NCI-H187 treated with DMSO at 0.1 percent for 48 hours (cell line): ENCODE results near the gene C5.

ENCODE experiments used
- DNase-seq: peaks from one replicate; lab custom pipeline; 2025; lab: John Stamatoyannopoulos, UW

C5 gene

GRCh38 chr9:120924698-120925534, 125.2 kb downstream of the C5 start:
- no peak for DNase-seq

GRCh38 chr9:120923620-120924328, 126.3 kb downstream of the C5 start:
- no peak for DNase-seq

- DNase-seq, result no peak
Observed at GRCh38 chr9:120922404-120923195, 127.5 kb downstream of the C5 start.

- no peak for DNase-seq
Observed at GRCh38 chr9:120921661-120922181, 128.4 kb downstream of the C5 start.

GRCh38 chr9:120920806-120921178, 129.3 kb downstream of the C5 start:
- no peak for DNase-seq

GRCh38 chr9:120919843-120920805, 130.0 kb downstream of the C5 start:
- DNase-seq, result no peak

- DNase-seq, result no peak
Observed at GRCh38 chr9:120918931-120919842, 130.9 kb downstream of the C5 start.

- DNase-seq, result no peak
Observed at GRCh38 chr9:120917929-120918762, 131.9 kb downstream of the C5 start.

GRCh38 chr9:120916991-120917880, 132.8 kb downstream of the C5 start:
- no peak for DNase-seq

GRCh38 chr9:120916588-120916987, 133.5 kb downstream of the C5 start:
- DNase-seq, result no peak

- DNase-seq, result no peak
Observed at GRCh38 chr9:120915854-120916470, 134.1 kb downstream of the C5 start.

- no peak for DNase-seq
Observed at GRCh38 chr9:120914953-120915352, 135.1 kb downstream of the C5 start.

- no peak for DNase-seq
Observed at GRCh38 chr9:120914396-120914795, 135.7 kb downstream of the C5 start.

GRCh38 chr9:120913647-120914264, 136.3 kb downstream of the C5 start:
- DNase-seq, result no peak

- no peak for DNase-seq
Observed at GRCh38 chr9:120912958-120913646, 137.0 kb downstream of the C5 start.

- DNase-seq, result no peak
Observed at GRCh38 chr9:120911295-120911837, 138.7 kb downstream of the C5 start.
